Panc1 (cell line): ENCODE data around the gene TNFRSF14. TPM values are rescaled to one million over a fixed set of nuclear protein-coding genes. Genes with fewer than 3 reads are reported as not detected.

Experiments used
- ATAC-seq: fragments of 200-7000 bp; cut with Tn5 transposase; 2 replicates; pipeline ENCODE4 v1.9.1; 2020; ENCODE audit warnings: mild to moderate bottlenecking, moderate library complexity
- BruUV-seq: library from RNA; stranded (reverse); fragments of 400-500 nt; replicated peaks from 2 replicates; lab custom pipeline; 2021; lab: Mats Ljungman, UMichigan
- CTCF ChIA-PET: fragments of 300-600 bp; sonication (Branson Sonifier 250); formaldehyde crosslinking; loops from one replicate; lab custom pipeline; 2022; ENCODE audit warnings: antibody characterized with exemption; lab: Charles Lee
- POLR2A ChIA-PET: fragments of 300-600 bp; sonication (Branson Sonifier 250); formaldehyde crosslinking; loops from one replicate; lab custom pipeline; 2022; ENCODE audit warnings: antibody characterized with exemption; lab: Charles Lee
- DNase-seq: peaks from one replicate; pipeline ENCODE4 v3.0.0-alpha.2; 2010; ENCODE audit warnings: low read depth, low spot score
- H3K27ac ChIP-seq: 2 replicates; pipeline ENCODE4 v1.5.1; 2011; ENCODE audit warnings: mild to moderate bottlenecking, low read length, inconsistent platforms
- H3K27me3 ChIP-seq: fragments of 200-500 bp; sonication (Bioruptor generic); 2 replicates; pipeline ENCODE4 v1.6.0; 2014; ENCODE audit warnings: low read length, inconsistent platforms; ENCODE audit not compliant: control insufficient read depth, insufficient read depth
- H3K36me3 ChIP-seq: fragments of 200-500 bp; sonication (Bioruptor generic); 2 replicates; pipeline ENCODE4 v1.5.1; 2014; ENCODE audit warnings: inconsistent platforms, mild to moderate bottlenecking, low read length, moderate library complexity; ENCODE audit not compliant: control insufficient read depth, insufficient read depth
- H3K4me1 ChIP-seq: 2 replicates; pipeline ENCODE4 v1.5.1; 2011; ENCODE audit warnings: inconsistent platforms, mild to moderate bottlenecking, low read length, moderate library complexity; ENCODE audit not compliant: control insufficient read depth, insufficient read depth
- H3K4me3 ChIP-seq, 2 experiments: 2 replicates each; pipeline ENCODE4 v1.5.1; 2011 to 2012; ENCODE audit warnings: low read depth in 2 of 2, low read length in 2 of 2, mild to moderate bottlenecking in 2 of 2, inconsistent platforms in 1 of 2, moderate library complexity in 1 of 2
- H3K9me3 ChIP-seq: fragments of 200-500 bp; sonication (Bioruptor generic); 2 replicates; pipeline ENCODE4 v1.5.1; 2014; ENCODE audit warnings: low read depth, mild to moderate bottlenecking, inconsistent platforms, low read length, moderate library complexity; ENCODE audit not compliant: control insufficient read depth, insufficient read depth
- POLR2AphosphoS5 ChIP-seq: IDR thresholded peaks from 2 replicates; pipeline ENCODE4 v1.6.1; 2012; ENCODE audit warnings: mild to moderate bottlenecking, low read depth, low read length, moderate library complexity
- SIN3A ChIP-seq: IDR thresholded peaks from 2 replicates; pipeline ENCODE4 v1.6.1; 2012; ENCODE audit warnings: low read depth, mild to moderate bottlenecking, low read length, moderate library complexity, borderline replicate concordance; ENCODE audit not compliant: insufficient read depth
- TCF7L2 ChIP-seq: IDR thresholded peaks from 2 replicates; pipeline ENCODE4 v1.6.1; 2011; ENCODE audit warnings: mild to moderate bottlenecking, low read depth, low read length, inconsistent platforms
- in situ Hi-C: cut with HindIII; loops from 2 replicates; pipeline ENCODE4 v1.10.0; 2016; ENCODE audit warnings: low sequenced_read_pairs, low pct_unique_long_range_greater_than_20kb
- intact Hi-C: fragments of 100-400 bp; cut with micrococcal nuclease; formaldehyde crosslinking; loops from one replicate; pipeline ENCODE4 v1.10.0; 2022; ENCODE audit not compliant: unreplicated experiment
- total RNA-seq: library from RNA; stranded (reverse); gene quantifications from one replicate; pipeline ENCODE4 v1.2.1, GENCODE V29; 2021; ENCODE audit not compliant: unreplicated experiment
- TF ChIP-seq, protein P1 (sequence below), 2 experiments: IDR thresholded peaks; 2 replicates each; pipeline ENCODE4 v1.6.1; 2011 to 2012; ENCODE audit warnings: low read depth in 2 of 2, control low read depth in 1 of 2, low read length in 1 of 2, mild to moderate bottlenecking in 1 of 2, moderate library complexity in 1 of 2; ENCODE audit not compliant: insufficient read depth in 1 of 2
- TF ChIP-seq, protein P2 (sequence below): fragments of 450-650 bp; IDR thresholded peaks from 2 replicates; pipeline ENCODE4 v1.5.1; 2017; ENCODE audit warnings: mild to moderate bottlenecking

The TNFRSF14 gene
- total RNA-seq, 1 experiment from 2014 or later, result 20.1 TPM

DNA sequence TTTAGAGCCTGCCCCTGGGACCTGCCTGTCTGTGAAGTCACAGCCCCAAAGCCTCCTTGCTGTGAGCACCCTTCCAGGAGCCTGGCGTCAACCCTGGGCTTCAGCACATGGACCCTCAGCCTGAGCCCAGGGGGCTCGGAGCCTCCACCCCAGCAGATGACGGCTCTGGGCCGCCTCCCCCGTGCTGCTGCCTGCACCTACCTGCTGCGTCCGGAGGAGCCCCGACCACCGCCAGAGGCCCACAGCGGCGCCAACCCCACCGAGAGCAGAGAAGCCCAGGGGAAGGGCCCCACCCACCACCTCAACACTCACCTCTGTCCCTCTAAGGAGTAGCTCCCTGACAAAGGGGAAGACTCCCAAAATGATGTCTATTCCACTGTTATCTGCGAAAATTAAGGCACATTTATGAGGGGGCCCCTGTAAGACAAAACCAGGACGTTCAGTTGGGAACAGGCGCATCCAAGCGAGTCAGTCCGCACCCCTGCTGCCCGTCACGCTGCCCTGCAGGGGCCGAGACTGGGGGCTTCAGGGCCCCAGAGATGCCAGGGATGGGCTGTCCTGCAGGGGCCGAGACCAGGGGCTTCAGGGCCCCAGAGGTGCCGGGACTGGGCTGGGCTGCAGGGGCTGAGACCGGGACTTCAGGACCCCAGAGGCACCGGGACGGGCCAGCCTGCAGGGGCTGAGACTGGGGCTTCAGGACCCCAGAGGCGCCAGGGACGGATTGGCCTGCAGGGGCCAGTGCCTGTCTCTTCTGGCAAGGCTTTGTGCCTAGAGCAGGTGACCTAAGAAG lies 45.6 kb upstream of the TNFRSF14 start:
- in situ Hi-C loops (no loop called here), intact Hi-C loops (no loop called here)
- ChIA-PET CTCF (interaction anchor here (0.6 kb wide), 1 partner anchor 42 kb away, joined by 3 read pairs; no protein-coding TSS in a partner anchor), POLR2A (no interaction called here)
- H3K27me3 ChIP-seq, result no peaks in the 10 kb centered on the region
- no peak overlapping the region for H3K27ac ChIP-seq
- DNase-seq, result no peak
- peaks cover 20% of the 10 kb centered on the region for H3K4me1 ChIP-seq
- no TSS peak for BruUV-seq
- TF ChIP-seq, protein P1, sequence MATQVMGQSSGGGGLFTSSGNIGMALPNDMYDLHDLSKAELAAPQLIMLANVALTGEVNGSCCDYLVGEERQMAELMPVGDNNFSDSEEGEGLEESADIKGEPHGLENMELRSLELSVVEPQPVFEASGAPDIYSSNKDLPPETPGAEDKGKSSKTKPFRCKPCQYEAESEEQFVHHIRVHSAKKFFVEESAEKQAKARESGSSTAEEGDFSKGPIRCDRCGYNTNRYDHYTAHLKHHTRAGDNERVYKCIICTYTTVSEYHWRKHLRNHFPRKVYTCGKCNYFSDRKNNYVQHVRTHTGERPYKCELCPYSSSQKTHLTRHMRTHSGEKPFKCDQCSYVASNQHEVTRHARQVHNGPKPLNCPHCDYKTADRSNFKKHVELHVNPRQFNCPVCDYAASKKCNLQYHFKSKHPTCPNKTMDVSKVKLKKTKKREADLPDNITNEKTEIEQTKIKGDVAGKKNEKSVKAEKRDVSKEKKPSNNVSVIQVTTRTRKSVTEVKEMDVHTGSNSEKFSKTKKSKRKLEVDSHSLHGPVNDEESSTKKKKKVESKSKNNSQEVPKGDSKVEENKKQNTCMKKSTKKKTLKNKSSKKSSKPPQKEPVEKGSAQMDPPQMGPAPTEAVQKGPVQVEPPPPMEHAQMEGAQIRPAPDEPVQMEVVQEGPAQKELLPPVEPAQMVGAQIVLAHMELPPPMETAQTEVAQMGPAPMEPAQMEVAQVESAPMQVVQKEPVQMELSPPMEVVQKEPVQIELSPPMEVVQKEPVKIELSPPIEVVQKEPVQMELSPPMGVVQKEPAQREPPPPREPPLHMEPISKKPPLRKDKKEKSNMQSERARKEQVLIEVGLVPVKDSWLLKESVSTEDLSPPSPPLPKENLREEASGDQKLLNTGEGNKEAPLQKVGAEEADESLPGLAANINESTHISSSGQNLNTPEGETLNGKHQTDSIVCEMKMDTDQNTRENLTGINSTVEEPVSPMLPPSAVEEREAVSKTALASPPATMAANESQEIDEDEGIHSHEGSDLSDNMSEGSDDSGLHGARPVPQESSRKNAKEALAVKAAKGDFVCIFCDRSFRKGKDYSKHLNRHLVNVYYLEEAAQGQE (IDR thresholded peaks at IDR 0.05; ENCODE audit: insufficient read depth in 1 of 2, low read depth in 2 of 2, low read length in 1 of 2), result no peak
- TF ChIP-seq POLR2AphosphoS5 (no peak), TCF7L2 (no peak), SIN3A (no peak)
- TF ChIP-seq, protein P2, sequence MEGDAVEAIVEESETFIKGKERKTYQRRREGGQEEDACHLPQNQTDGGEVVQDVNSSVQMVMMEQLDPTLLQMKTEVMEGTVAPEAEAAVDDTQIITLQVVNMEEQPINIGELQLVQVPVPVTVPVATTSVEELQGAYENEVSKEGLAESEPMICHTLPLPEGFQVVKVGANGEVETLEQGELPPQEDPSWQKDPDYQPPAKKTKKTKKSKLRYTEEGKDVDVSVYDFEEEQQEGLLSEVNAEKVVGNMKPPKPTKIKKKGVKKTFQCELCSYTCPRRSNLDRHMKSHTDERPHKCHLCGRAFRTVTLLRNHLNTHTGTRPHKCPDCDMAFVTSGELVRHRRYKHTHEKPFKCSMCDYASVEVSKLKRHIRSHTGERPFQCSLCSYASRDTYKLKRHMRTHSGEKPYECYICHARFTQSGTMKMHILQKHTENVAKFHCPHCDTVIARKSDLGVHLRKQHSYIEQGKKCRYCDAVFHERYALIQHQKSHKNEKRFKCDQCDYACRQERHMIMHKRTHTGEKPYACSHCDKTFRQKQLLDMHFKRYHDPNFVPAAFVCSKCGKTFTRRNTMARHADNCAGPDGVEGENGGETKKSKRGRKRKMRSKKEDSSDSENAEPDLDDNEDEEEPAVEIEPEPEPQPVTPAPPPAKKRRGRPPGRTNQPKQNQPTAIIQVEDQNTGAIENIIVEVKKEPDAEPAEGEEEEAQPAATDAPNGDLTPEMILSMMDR, result no peak
- H3K9me3 ChIP-seq, result no peaks in the 10 kb centered on the region
- H3K36me3 ChIP-seq, result no peaks in the 10 kb centered on the region; the same call in none of the 2 replicates
- H3K4me3 ChIP-seq, result no peak overlapping the region
- ATAC-seq, result no peak

DNA sequence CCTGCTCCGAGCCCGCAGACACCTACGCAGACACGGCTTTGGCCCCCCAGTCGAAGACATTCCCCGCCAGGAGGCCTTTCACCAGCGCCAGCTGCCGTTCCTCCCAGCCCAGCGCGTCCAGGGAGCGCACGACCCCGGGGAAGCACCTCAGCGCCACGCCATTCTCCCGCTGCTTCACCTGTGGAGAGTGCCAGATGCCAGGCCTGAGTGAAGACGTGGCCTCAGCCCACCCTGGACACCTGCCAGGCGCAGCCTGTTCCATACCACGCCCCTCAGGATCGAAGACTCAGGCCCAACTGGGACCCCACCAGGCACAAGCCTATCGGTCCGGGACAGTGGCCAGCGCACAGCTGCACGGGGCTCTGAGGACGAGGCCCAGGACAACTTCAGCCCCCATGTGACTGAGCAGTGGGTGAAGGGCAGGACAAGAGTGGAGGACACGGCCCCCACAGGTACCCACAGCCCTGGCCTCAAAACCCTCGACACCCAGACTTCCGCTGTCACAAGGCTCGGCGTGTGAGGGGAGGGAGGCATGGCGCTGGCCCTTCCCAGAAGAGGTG lies 43.2 kb upstream of the TNFRSF14 start:
- no peak for TF ChIP-seq SIN3A
- in situ Hi-C loops, result no loop called here
- Histone ChIP-seq H3K4me1 (no peaks in the 10 kb centered on the region), H3K9me3 (no peaks in the 10 kb centered on the region), H3K36me3 (peaks cover 3% of the 10 kb centered on the region), H3K4me3 (no peak overlapping the region), H3K27me3 (no peaks in the 10 kb centered on the region), H3K27ac (no peak overlapping the region)
- ChIA-PET POLR2A (no interaction called here), CTCF (no interaction called here)
- ATAC-seq (no peak), DNase-seq (no peak)
- BruUV-seq, result no TSS peak
- intact Hi-C loops, result no loop called here
